GM21423 (cell line): ENCODE results near the gene HCK.
A peak's percentile ranks its signal among the peaks of the same experiment; 100 is the strongest.

Experiments
- ATAC-seq: cut with Tn5 transposase; IDR thresholded peaks from one replicate; pipeline ENCODE4 v1.9.1; 2021; ENCODE audit warnings: mild to moderate bottlenecking, moderate library complexity; ENCODE audit not compliant: unreplicated experiment

Gene HCK

GRCh38 chr20:32125506-32125905, 73.5 kb downstream of the HCK start:
- no peak for ATAC-seq

GRCh38 chr20:32126919-32127318, 74.9 kb downstream of the HCK start:
- ATAC-seq: no peak

GRCh38 chr20:32127347-32127746, 75.3 kb downstream of the HCK start:
- no peak for ATAC-seq

- no peak for ATAC-seq
Measured at GRCh38 chr20:32128167-32128566, 76.1 kb downstream of the HCK start.

- ATAC-seq: no peak
Measured at GRCh38 chr20:32129863-32130262, 77.8 kb downstream of the HCK start.

GRCh38 chr20:32130352-32130751, 78.3 kb downstream of the HCK start:
- no peak for ATAC-seq

GRCh38 chr20:32130965-32131364, 78.9 kb downstream of the HCK start:
- no peak for ATAC-seq

- peak; percentile 82 for ATAC-seq
Measured at GRCh38 chr20:32132911-32133549, 81.0 kb downstream of the HCK start.

GRCh38 chr20:32134026-32134425, 82.0 kb downstream of the HCK start:
- ATAC-seq: no peak

GRCh38 chr20:32135983-32136515, 84.0 kb downstream of the HCK start:
- no peak for ATAC-seq

GRCh38 chr20:32138921-32139320, 86.9 kb downstream of the HCK start:
- no peak for ATAC-seq

- ATAC-seq: no peak
Measured at GRCh38 chr20:32139947-32140346, 87.9 kb downstream of the HCK start.

- ATAC-seq: no peak
Measured at GRCh38 chr20:32140603-32141002, 88.6 kb downstream of the HCK start.

- ATAC-seq: no peak
Measured at GRCh38 chr20:32141465-32141980, 89.5 kb downstream of the HCK start.

GRCh38 chr20:32142088-32142487, 90.0 kb downstream of the HCK start:
- ATAC-seq: no peak

- no peak for ATAC-seq
Measured at GRCh38 chr20:32142991-32143390, 90.9 kb downstream of the HCK start.

- no peak for ATAC-seq
Measured at GRCh38 chr20:32144898-32145662, 93.0 kb downstream of the HCK start.

- no peak for ATAC-seq
Measured at GRCh38 chr20:32149566-32150170, 97.6 kb downstream of the HCK start.

GRCh38 chr20:32150291-32150848, 98.3 kb downstream of the HCK start:
- no peak for ATAC-seq
